Right lobe of liver (tissue), 4 donors: Measurements from ENCODE around the gene IPCEF1.

ENCODE experiments used
- CTCF ChIP-seq, 4 donors: fragments of 200-600 bp in 3 of 4; fragments of 450-650 bp in 1 of 4; IDR thresholded peaks; one replicate each; pipeline versions ENCODE4 v1.5.1 to v1.8.0; 2016 to 2022; ENCODE audit warnings: antibody characterized with exemption in 4 of 4, mild to moderate bottlenecking in 2 of 4
- POLR2A ChIP-seq: fragments of 450-650 bp; IDR thresholded peaks from one replicate; pipeline ENCODE4 v1.6.1; 2017; ENCODE audit warnings: antibody characterized with exemption, mild to moderate bottlenecking
- donor health status: DM: no; HTN: no; CAD: no.
- donor health status: DM: no; HTN: no; CAD: no.
- donor health status: DM: no; HTN: yes; CAD: no.

DNA sequence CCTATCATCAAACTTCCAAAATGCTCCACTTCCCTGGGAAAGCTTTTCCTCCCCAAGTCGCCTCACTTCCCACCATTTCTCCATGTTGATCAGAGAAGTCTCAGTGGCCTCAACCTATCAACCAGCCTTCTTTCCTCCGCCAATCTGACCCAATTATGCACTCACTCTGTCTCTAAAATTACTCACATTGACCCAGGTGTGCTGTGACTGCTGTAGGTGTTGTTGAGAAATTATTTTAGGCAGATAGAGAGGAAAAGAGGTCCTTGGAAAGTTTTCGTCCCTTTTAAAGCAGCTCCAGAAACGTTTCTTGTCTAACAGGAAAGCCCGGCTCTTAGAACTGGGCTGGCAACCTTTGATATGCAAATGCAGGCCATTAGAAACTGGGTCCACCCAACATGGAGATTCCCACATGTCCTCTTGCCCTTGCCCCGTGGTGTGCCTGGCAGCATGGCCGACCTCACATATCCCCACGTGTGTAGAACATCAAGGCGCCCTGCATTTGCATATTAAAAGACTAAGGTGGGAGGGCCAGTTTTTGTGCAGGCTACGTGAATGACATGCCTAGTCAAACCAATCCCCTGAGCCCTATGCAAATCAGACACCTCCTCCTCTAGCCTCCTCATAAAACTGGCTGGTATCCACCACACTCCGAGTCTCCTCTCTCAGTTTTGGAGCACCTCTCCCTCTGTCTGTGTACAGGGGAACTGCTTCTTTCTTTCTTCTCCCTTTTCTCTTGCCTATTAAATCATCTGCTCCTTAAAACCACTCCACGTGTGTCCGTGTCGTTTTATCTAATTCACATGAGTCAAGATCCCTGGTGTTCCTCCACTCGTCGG lies 12.9 kb downstream of the IPCEF1 start:
- no peak for TF ChIP-seq POLR2A
- peak in 1 of 4 donors; percentile 11 for TF ChIP-seq CTCF (IDR thresholded peaks at IDR 0.05)
